DMS153 (cell line): ENCODE results near the gene LRBA.

Source experiments
- DNase-seq: peaks from one replicate; lab custom pipeline; 2025; lab: John Stamatoyannopoulos, UW

Gene LRBA

DNA sequence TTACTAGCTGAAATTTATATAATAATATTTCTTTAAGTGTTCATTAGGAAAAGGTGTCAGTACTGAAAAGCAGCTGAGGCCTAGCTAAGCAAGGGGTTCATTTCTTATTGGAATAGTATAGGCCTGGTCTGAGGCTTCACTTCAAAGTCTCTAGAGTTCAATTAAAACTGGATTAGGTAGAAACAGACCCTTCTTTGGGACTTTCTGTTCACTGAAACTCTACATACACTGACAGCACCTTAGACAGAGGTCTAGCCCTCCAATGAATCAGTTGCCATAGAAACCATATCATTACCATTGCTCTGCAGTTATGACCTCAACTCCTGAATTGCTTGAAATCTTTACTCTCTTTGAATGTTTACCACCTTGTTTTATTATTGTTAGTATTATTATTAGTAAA is 519.5 kb downstream of the LRBA start:
- no peak for DNase-seq

GRCh38 chr4:150493851-150494250 is 521.2 kb downstream of the LRBA start:
- no peak for DNase-seq

GRCh38 chr4:150491132-150492049 is 523.7 kb downstream of the LRBA start:
- DNase-seq: no peak

- DNase-seq: no peak
These were observed 532.5 kb downstream of the LRBA start for GRCh38 chr4:150482581-150482980.

DNA sequence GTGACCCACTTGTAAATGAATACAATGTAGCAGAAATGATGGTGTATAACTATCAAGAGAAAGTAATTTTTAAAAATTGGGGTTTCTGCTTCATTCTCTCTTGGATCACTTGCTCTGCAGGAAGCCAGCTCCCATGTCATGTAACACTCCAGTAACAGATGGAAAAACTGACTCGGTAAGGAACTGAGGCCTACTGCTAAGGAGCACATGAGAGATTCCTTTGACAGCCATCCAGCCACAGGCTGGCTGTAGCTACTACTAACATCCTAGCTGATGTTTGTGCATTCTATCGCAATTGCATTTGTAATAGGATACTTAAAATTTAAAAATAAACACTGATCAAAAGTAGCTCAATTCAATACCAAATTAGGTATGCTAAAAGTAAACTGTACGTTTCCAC is 535.4 kb downstream of the LRBA start:
- no peak for DNase-seq

- DNase-seq: no peak
These were observed 537.2 kb downstream of the LRBA start for GRCh38 chr4:150477869-150478268.

- no peak for DNase-seq
These were observed 538.3 kb downstream of the LRBA start for GRCh38 chr4:150476776-150477175.

DNA sequence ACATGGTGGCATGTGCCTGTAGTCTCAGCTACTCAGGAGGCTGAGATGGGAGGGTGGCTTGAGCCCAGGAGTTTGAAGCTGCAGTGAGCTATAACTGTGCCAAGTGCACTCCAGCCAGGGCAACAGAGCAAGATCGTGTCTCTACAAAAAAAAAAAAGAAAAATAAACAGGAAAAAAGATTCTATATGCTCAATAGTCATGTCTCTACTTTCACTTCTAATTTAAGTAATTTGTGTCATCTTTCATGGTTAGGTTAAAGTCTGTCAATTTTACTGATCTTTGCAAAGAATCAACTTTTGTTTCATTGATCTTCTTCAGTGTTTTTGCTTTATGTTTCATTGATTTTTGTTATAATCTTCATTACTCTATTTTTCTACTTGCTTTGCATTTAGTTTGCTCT is 539.3 kb downstream of the LRBA start:
- no peak for DNase-seq

DNA sequence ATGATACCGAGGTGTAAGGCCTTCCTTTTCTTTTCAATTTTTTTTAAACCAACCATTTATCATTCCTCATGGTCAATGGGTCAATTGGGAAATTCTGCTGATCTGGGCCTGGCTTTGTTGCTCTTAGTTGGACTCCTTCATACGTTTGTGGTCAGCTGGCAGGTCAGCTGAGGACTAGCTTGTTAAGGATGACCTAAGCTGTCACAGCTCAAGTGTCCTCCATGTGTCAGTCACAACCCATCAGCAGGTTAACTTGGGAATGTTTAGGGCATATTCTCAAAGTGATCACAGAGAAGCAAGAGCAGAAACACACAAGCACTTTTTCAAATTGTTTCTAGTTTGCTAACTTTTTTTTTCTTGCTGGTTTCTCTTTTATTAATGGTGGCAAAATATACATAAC is 550.6 kb downstream of the LRBA start:
- DNase-seq: no peak

DNA sequence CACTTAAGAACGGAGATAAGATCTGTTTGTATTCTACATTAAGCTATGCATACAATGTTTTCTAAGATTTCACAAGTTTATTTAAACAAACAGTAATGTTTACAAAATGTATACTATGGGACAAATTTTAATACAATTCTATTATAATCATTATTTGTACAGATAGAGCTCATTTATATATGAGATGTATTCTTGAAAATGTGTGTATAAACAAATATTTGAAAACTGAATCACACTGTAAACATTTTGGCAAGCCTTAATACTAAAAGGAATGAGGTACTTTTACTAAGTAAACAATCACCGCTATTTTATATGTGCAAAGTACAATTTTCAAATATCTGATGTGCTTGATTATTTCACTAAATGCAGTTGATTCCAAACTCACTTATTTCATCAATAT is 552.3 kb downstream of the LRBA start:
- DNase-seq: no peak

GRCh38 chr4:150461957-150462356 is 553.1 kb downstream of the LRBA start:
- DNase-seq: no peak

DNA sequence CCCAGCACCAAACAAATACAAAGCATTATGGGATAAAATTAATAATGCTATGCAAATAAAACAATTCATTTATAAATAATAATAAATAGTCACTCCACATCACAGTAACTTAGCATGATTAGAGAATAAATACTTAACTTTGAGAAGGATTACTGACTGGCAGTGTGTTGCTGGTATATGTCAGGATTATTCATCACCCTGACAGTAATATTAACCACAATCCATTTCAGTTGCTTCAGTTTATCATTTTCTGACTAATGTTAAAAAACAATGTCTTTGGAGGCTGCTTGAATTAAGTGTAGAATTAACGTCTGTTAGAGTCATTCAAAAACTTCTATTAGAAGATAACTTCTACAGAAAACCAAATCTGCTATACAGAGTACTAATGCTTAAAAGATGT is 557.3 kb downstream of the LRBA start:
- DNase-seq: no peak

GRCh38 chr4:150451883-150452282 is 563.2 kb downstream of the LRBA start:
- DNase-seq: no peak

- no peak for DNase-seq
These were observed 567.7 kb downstream of the LRBA start for GRCh38 chr4:150447356-150447755.

DNA sequence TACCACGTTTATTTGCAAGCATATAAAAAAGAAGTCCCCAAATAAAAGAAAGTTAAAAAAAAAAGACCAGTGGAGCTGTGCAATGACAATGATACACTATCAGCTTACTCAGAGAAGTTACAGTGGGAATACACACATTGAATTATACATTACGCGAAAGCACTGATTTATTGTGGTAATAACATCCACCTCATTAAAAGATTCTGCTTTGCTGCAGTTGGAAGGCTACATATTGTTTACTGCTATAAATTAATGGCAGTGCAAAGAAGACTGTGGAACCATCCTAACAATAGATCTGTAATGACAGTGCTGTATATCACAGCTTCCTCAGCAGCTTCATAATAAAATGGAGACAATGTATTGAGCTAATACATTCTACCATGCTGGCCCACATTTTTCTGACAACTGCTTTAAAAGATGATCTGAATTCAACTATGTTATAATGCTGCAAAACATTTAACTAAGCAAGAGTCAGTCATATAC is 575.6 kb downstream of the LRBA start:
- no peak for DNase-seq

DNA sequence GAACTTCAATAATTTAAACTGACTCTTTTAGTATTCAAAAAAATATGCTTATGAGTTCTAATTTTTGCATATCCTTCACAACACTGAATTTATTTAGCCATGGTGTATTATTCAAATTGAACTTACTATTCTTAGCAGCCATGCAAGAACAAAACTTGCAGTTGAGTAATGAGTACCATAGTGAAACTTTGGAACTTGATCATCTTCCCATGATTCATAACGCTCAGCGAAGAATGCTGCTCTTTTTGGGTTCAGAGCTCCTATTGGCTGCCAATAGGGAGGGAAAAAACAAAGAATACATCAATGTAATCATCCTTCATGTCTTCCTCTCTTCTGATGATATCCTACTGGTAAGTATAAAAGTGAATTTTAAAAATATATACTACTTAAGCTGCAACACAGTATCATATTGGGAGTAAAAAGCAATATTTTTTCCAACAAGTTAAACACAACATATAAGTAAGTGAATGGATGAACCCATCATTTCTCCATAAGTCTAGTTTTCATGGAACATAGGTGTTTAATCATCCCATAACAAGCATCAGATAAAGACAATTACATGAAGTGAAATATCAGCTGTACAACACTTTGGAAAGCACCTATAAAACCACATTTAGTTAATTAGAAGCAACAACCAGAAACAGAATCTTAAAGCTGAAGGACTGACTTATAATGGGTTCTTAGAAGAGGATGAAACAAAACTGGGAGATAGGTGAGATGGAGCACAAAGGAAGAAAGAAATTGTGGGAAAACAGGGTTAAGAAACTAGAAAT is 578.3 kb downstream of the LRBA start:
- DNase-seq: no peak

GRCh38 chr4:150431221-150431620 is 583.9 kb downstream of the LRBA start:
- no peak for DNase-seq

GRCh38 chr4:150425161-150425560 is 589.9 kb downstream of the LRBA start:
- no peak for DNase-seq

- DNase-seq: no peak
These were observed 591.6 kb downstream of the LRBA start for GRCh38 chr4:150423503-150423902.

DNA sequence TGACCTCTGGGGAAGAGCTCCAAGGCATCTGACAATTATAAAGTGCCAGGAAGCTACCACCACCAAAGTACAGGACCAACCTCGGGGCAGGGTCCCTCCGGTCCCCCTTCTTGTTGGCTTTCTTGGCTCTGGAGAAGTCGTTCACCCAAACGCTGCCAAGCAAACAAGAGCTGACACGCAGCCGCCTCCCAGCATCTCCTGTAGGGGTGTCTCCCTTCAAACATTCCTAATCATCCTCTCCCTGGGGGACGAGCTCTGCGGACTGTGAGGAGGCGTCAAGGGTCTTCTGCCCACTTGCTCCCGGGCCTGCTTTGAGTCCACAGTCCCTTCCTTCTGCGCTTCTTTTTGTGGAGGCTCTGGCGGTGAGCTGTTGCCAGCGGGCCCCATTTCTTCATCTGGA is 592.0 kb downstream of the LRBA start:
- no peak for DNase-seq

DNA sequence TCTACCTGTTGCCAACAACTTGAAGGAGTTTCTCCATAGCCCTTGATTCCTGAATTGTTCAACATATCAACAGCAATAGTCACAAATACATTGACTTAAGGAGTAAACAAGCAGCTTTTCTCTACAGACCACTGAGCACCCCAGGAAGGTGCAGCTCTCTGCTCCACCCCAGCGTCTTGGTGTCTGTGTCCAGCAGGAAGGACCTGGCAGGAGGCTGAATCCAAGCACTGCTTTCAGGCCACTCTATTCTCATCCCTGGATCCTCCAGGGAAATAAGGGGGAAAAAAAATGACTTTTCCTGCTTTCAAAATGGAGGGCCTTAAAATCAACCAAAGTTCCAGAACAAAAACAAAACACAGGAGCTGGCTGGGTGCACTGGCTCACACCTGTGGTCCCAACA is 593.5 kb downstream of the LRBA start:
- no peak for DNase-seq

GRCh38 chr4:150419939-150420338 is 595.1 kb downstream of the LRBA start:
- no peak for DNase-seq

GRCh38 chr4:150418757-150419410 is 596.2 kb downstream of the LRBA start:
- DNase-seq: no peak
